SK-N-SH (cell line): ENCODE measurements around the gene TNRC6C. TPM values are rescaled to one million over a fixed set of nuclear protein-coding genes. Genes with fewer than 3 reads are reported as not detected.

ENCODE experiments used
- CTCF ChIA-PET: fragments of 300-600, 350-600 bp; formaldehyde crosslinking; extraction: SDS; loops from one replicate; lab custom pipeline; 2021; lab: Yijun Ruan, JAX
- POLR2A ChIA-PET: fragments of 350-600 bp; sonication (Branson Sonifier 250); formaldehyde crosslinking; extraction: SDS; loops from one replicate; lab custom pipeline; 2020; ENCODE audit warnings: antibody characterized with exemption, inconsistent platforms; lab: Yijun Ruan, JAX
- DNase-seq: peaks from one replicate; pipeline ENCODE4 v3.0.0; 2012
- H2AFZ ChIP-seq: fragments of 200-600 bp; sonication (generic); 2 replicates; pipeline ENCODE4 v1.8.1; 2016; ENCODE audit warnings: antibody characterized with exemption, mild to moderate bottlenecking, low read depth
- H3F3A ChIP-seq: fragments of 200-600 bp; sonication (generic); replicated peaks from 2 replicates; pipeline ENCODE3; 2016; ENCODE audit warnings: antibody characterized with exemption, mild to moderate bottlenecking; ENCODE audit not compliant: insufficient read depth
- H3K27ac ChIP-seq, 2 experiments: fragments of 200-500 bp in 1 of 2; fragments of 200-600 bp in 1 of 2; sonication (Bioruptor generic) in 1 of 2; sonication (generic), shearing (Covaris generic) in 1 of 2; 2 replicates each; pipeline versions ENCODE4 v1.5.1 to v1.6.1; 2014 to 2016; ENCODE audit warnings: low read depth in 2 of 2, inconsistent platforms in 1 of 2, low read length in 1 of 2, mild to moderate bottlenecking in 1 of 2, mixed read lengths in 1 of 2
- H3K27me3 ChIP-seq: fragments of 200-600 bp; sonication (generic), shearing (Covaris generic); 2 replicates; pipeline ENCODE4 v1.6.1; 2016; ENCODE audit warnings: mixed run types; ENCODE audit not compliant: insufficient read depth
- H3K36me3 ChIP-seq, 2 experiments: fragments of 200-500 bp in 1 of 2; fragments of 200-600 bp in 1 of 2; sonication (Bioruptor generic) in 1 of 2; sonication (generic) in 1 of 2; replicated peaks in 1 of 2; 2 replicates each; pipeline versions ENCODE3 to v1.5.1; 2014 to 2016; ENCODE audit warnings: low read length in 1 of 2, mild to moderate bottlenecking in 1 of 2; ENCODE audit not compliant: insufficient read depth in 2 of 2, control insufficient read depth in 1 of 2
- H3K4me1 ChIP-seq, 2 experiments: fragments of 200-500 bp in 1 of 2; fragments of 200-600 bp in 1 of 2; sonication (Bioruptor generic) in 1 of 2; sonication (generic), shearing (Covaris generic) in 1 of 2; 2 replicates each; pipeline versions ENCODE4 v1.5.1 to v1.6.1; 2014 to 2016; ENCODE audit warnings: low read depth in 1 of 2, low read length in 1 of 2, mixed run types in 1 of 2; ENCODE audit not compliant: insufficient read depth in 2 of 2, control insufficient read depth in 1 of 2
- H3K4me2 ChIP-seq: fragments of 200-600 bp; sonication (generic), shearing (Covaris generic); 2 replicates; pipeline ENCODE4 v1.6.1; 2017; ENCODE audit warnings: mixed run types
- H3K4me3 ChIP-seq, 2 experiments: fragments of 200-500 bp in 1 of 2; fragments of 200-600 bp in 1 of 2; sonication (Bioruptor generic) in 1 of 2; sonication (generic), shearing (Covaris generic) in 1 of 2; 2 replicates each; pipeline versions ENCODE4 v1.5.1 to v1.8.1; 2014 to 2016; ENCODE audit warnings: low read depth in 2 of 2, inconsistent platforms in 1 of 2, low read length in 1 of 2, mild to moderate bottlenecking in 1 of 2, mixed read lengths in 1 of 2, moderate library complexity in 1 of 2
- H3K79me2 ChIP-seq: fragments of 200-600 bp; sonication (generic); 2 replicates; pipeline ENCODE4 v1.8.1; 2017; ENCODE audit warnings: mild to moderate bottlenecking; ENCODE audit not compliant: insufficient read depth
- H3K9ac ChIP-seq: fragments of 200-600 bp; sonication (generic); 2 replicates; pipeline ENCODE4 v1.6.1; 2017; ENCODE audit warnings: mixed run types
- H3K9me2 ChIP-seq: fragments of 200-600 bp; sonication (generic); 2 replicates; pipeline ENCODE4 v1.6.1; 2017; ENCODE audit warnings: mixed run types
- H3K9me3 ChIP-seq: fragments of 200-600 bp; sonication (generic); 2 replicates; pipeline ENCODE4 v1.6.1; 2017; ENCODE audit warnings: mixed run types, mild to moderate bottlenecking, moderate library complexity
- H4K20me1 ChIP-seq: fragments of 200-600 bp; sonication (generic); 2 replicates; pipeline ENCODE4 v1.6.1; 2017; ENCODE audit warnings: mild to moderate bottlenecking, mixed run types; ENCODE audit not compliant: insufficient read depth
- ELF1 ChIP-seq: IDR thresholded peaks from 2 replicates; pipeline ENCODE4 v1.4.0; 2012
- FOSL2 ChIP-seq: IDR thresholded peaks from 2 replicates; pipeline ENCODE4 v1.4.0; 2012; ENCODE audit warnings: low read depth, mild to moderate bottlenecking, moderate library complexity, borderline replicate concordance
- GATA2 ChIP-seq: sonication (generic); formaldehyde crosslinking; IDR thresholded peaks from 2 replicates; pipeline ENCODE4 v1.5.0; 2020; ENCODE audit warnings: mild to moderate bottlenecking, missing genetic modification reagents
- MEF2A ChIP-seq: IDR thresholded peaks from 2 replicates; pipeline ENCODE4 v1.4.0; 2012; ENCODE audit warnings: low read depth, borderline replicate concordance
- NFIC ChIP-seq: IDR thresholded peaks from 2 replicates; pipeline ENCODE4 v1.4.0; 2012; ENCODE audit warnings: borderline replicate concordance
- POLR2AphosphoS5 ChIP-seq: IDR thresholded peaks from 2 replicates; pipeline ENCODE4 v1.6.1; 2012; ENCODE audit warnings: low read depth, low read length
- RFX5 ChIP-seq: IDR thresholded peaks from 2 replicates; pipeline ENCODE4 v1.6.1; 2012; ENCODE audit warnings: mild to moderate bottlenecking, improper control_type of control experiment, low read length
- SIN3A ChIP-seq: IDR thresholded peaks from 2 replicates; pipeline ENCODE4 v1.6.1; 2012; ENCODE audit warnings: low read depth, mild to moderate bottlenecking, low read length, moderate library complexity, borderline replicate concordance
- TCF12 ChIP-seq: IDR thresholded peaks from 2 replicates; pipeline ENCODE4 v1.4.0; 2012
- WGBS: methylation state at CpG from one replicate; pipeline ENCODE4 v1.1.6; 2017; ENCODE audit warnings: low lambda C conversion rate; 5-methylcytosine and 5-hydroxymethylcytosine counted together
- polyA plus RNA-seq, 3 experiments: library from polyadenylated mRNA; depleted of rRNA; stranded (reverse); fragments of >200 nt; gene quantifications; 2 replicates each; pipeline ENCODE4 v1.2.3, GENCODE V29; 2012
- TF ChIP-seq, protein P1 (sequence below): IDR thresholded peaks from 2 replicates; pipeline ENCODE4; 2012
- TF ChIP-seq, protein P2 (sequence below): IDR thresholded peaks from 2 replicates; pipeline ENCODE4 v1.4.0; 2012; ENCODE audit warnings: low read depth
- TF ChIP-seq, protein P3 (sequence below): fragments of 200-600 bp; sonication (generic); IDR thresholded peaks from 2 replicates; pipeline ENCODE4 v1.6.1; 2017; ENCODE audit warnings: antibody characterized with exemption, mild to moderate bottlenecking, moderate library complexity
- TF ChIP-seq, protein P4 (sequence below): IDR thresholded peaks from 2 replicates; pipeline ENCODE4 v1.4.0; 2012; ENCODE audit warnings: low read depth, borderline replicate concordance
- TF ChIP-seq, protein P5 (sequence below): fragments of 150-350 bp; IDR thresholded peaks from 2 replicates; pipeline ENCODE4 v1.6.1; 2017; ENCODE audit warnings: antibody characterized with exemption, low read length, low read depth, borderline replicate concordance
- TF ChIP-seq, protein P6 (sequence below): IDR thresholded peaks from 2 replicates; pipeline ENCODE4 v1.4.0; 2012; ENCODE audit warnings: low read depth, borderline replicate concordance

The TNRC6C gene
- polyA plus RNA-seq, 1 of the 3 experiments (the other 2 are of a cell fraction), result 2.2 TPM

DNA sequence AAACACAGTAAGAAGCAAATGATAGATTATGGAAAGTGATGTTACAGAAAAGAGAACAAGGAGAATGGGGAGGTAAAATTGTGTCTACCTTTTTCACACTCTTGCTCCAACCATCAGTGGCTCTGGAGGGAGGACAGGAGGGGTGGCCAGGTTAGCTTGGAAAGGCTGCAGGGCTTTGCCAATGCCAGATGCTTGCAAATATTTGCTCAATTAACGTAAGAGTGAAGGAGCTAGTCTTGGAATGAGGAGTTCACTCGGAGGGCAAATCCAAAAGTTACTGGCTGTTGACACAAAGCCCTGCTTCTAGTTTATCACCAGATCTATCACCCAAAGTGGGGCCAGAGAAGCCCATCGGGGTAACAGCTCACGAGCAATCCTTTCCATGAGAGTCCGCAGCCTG lies 7.4 kb upstream of the TNRC6C start:
- TF ChIP-seq, protein P1, sequence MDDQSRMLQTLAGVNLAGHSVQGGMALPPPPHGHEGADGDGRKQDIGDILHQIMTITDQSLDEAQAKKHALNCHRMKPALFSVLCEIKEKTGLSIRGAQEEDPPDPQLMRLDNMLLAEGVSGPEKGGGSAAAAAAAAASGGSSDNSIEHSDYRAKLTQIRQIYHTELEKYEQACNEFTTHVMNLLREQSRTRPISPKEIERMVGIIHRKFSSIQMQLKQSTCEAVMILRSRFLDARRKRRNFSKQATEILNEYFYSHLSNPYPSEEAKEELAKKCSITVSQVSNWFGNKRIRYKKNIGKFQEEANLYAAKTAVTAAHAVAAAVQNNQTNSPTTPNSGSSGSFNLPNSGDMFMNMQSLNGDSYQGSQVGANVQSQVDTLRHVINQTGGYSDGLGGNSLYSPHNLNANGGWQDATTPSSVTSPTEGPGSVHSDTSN, result no peak
- TF ChIP-seq, protein P2, sequence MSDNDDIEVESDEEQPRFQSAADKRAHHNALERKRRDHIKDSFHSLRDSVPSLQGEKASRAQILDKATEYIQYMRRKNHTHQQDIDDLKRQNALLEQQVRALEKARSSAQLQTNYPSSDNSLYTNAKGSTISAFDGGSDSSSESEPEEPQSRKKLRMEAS, result no peak
- TF ChIP-seq MEF2A (no peak), TCF12 (no peak), SIN3A (no peak), RFX5 (no peak), GATA2 (CRISPR knock-in tag) (no peak), ELF1 (no peak), NFIC (no peak), POLR2AphosphoS5 (no peak), FOSL2 (no peak)
- TF ChIP-seq, protein P3, sequence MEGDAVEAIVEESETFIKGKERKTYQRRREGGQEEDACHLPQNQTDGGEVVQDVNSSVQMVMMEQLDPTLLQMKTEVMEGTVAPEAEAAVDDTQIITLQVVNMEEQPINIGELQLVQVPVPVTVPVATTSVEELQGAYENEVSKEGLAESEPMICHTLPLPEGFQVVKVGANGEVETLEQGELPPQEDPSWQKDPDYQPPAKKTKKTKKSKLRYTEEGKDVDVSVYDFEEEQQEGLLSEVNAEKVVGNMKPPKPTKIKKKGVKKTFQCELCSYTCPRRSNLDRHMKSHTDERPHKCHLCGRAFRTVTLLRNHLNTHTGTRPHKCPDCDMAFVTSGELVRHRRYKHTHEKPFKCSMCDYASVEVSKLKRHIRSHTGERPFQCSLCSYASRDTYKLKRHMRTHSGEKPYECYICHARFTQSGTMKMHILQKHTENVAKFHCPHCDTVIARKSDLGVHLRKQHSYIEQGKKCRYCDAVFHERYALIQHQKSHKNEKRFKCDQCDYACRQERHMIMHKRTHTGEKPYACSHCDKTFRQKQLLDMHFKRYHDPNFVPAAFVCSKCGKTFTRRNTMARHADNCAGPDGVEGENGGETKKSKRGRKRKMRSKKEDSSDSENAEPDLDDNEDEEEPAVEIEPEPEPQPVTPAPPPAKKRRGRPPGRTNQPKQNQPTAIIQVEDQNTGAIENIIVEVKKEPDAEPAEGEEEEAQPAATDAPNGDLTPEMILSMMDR, result no peak
- TF ChIP-seq, protein P4, sequence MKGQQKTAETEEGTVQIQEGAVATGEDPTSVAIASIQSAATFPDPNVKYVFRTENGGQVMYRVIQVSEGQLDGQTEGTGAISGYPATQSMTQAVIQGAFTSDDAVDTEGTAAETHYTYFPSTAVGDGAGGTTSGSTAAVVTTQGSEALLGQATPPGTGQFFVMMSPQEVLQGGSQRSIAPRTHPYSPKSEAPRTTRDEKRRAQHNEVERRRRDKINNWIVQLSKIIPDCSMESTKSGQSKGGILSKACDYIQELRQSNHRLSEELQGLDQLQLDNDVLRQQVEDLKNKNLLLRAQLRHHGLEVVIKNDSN, result no peak
- TF ChIP-seq, protein P5, sequence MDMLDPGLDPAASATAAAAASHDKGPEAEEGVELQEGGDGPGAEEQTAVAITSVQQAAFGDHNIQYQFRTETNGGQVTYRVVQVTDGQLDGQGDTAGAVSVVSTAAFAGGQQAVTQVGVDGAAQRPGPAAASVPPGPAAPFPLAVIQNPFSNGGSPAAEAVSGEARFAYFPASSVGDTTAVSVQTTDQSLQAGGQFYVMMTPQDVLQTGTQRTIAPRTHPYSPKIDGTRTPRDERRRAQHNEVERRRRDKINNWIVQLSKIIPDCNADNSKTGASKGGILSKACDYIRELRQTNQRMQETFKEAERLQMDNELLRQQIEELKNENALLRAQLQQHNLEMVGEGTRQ, result no peak
- TF ChIP-seq, protein P6, sequence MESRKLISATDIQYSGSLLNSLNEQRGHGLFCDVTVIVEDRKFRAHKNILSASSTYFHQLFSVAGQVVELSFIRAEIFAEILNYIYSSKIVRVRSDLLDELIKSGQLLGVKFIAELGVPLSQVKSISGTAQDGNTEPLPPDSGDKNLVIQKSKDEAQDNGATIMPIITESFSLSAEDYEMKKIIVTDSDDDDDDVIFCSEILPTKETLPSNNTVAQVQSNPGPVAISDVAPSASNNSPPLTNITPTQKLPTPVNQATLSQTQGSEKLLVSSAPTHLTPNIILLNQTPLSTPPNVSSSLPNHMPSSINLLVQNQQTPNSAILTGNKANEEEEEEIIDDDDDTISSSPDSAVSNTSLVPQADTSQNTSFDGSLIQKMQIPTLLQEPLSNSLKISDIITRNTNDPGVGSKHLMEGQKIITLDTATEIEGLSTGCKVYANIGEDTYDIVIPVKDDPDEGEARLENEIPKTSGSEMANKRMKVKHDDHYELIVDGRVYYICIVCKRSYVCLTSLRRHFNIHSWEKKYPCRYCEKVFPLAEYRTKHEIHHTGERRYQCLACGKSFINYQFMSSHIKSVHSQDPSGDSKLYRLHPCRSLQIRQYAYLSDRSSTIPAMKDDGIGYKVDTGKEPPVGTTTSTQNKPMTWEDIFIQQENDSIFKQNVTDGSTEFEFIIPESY, result no peak
- Histone ChIP-seq H3K36me3 (no peaks in the 10 kb centered on the region), H3K9ac (no peak overlapping the region), H3K4me2 (no peak overlapping the region), H4K20me1 (no peaks in the 10 kb centered on the region), H3K79me2 (no peaks in the 10 kb centered on the region), H3F3A (no peaks in the 10 kb centered on the region), H3K9me3 (no peaks in the 10 kb centered on the region), H2AFZ (no peak overlapping the region), H3K27me3 (peaks cover 57% of the 10 kb centered on the region), H3K4me1 (no peaks in the 10 kb centered on the region), H3K4me3 (no peak overlapping the region), H3K9me2 (no peaks in the 10 kb centered on the region), H3K27ac (no peak overlapping the region)
- 60% methylated on average over 5 of the region's 5 CpGs for WGBS
- POLR2A ChIA-PET, result no interaction called here
- DNase-seq, result no peak
- CTCF ChIA-PET, result interaction anchor here (0.6 to 1.5 kb wide), 3 partner anchors 8 to 408 kb away, joined by 3 to 4 read pairs (median 3); no protein-coding TSS in a partner anchor
